SW 1271 (cell line): ENCODE results near the gene C1orf87.
"Not testable (repeated sequence)": the region's sequence is repeated elsewhere in the genome, so short reads cannot be mapped to it uniquely, and the experiment has no call there.

Experiments used
- DNase-seq, 2 experiments: peaks; one replicate each; lab custom pipeline; 2025; lab: John Stamatoyannopoulos, UW

Gene C1orf87

GRCh38 chr1:59994302-59995198 lies 79.0 kb downstream of the C1orf87 start:
- DNase-seq = no peak

GRCh38 chr1:59992040-59992820 lies 81.3 kb downstream of the C1orf87 start:
- DNase-seq = no peak

- DNase-seq = no peak
Observed at GRCh38 chr1:59990470-59990869, 83.1 kb downstream of the C1orf87 start.

- no peak for DNase-seq
Observed at GRCh38 chr1:59986516-59987310, 86.9 kb downstream of the C1orf87 start.

GRCh38 chr1:59985911-59986515 lies 87.6 kb downstream of the C1orf87 start:
- DNase-seq = no peak

GRCh38 chr1:59979666-59980065 lies 93.9 kb downstream of the C1orf87 start:
- DNase-seq = no peak

- no peak for DNase-seq
Observed at GRCh38 chr1:59978511-59978910, 95.1 kb downstream of the C1orf87 start.

- no peak for DNase-seq
Observed at GRCh38 chr1:59978026-59978425, 95.5 kb downstream of the C1orf87 start.

GRCh38 chr1:59977075-59977410 lies 96.5 kb downstream of the C1orf87 start:
- no peak for DNase-seq

- peak in 1 of 2 experiments; percentile 18 for DNase-seq
Observed at GRCh38 chr1:59976194-59977074, 97.1 kb downstream of the C1orf87 start.

- no peak for DNase-seq
Observed at GRCh38 chr1:59973719-59974118, 99.9 kb downstream of the C1orf87 start.

- no peak for DNase-seq
Observed at GRCh38 chr1:59972216-59972927, 101.2 kb downstream of the C1orf87 start.

GRCh38 chr1:59971464-59971911 lies 102.1 kb downstream of the C1orf87 start:
- DNase-seq = peak in 1 of 2 experiments; percentile 47

GRCh38 chr1:59969542-59970175 lies 103.9 kb downstream of the C1orf87 start:
- DNase-seq = not testable (repeated sequence)

GRCh38 chr1:59968746-59969145 lies 104.8 kb downstream of the C1orf87 start:
- DNase-seq = not testable (repeated sequence)

- no peak for DNase-seq
Observed at GRCh38 chr1:59967780-59968179, 105.8 kb downstream of the C1orf87 start.

- DNase-seq = no peak
Observed at GRCh38 chr1:59967141-59967697, 106.4 kb downstream of the C1orf87 start.

- DNase-seq = no peak
Observed at GRCh38 chr1:59952065-59952464, 121.5 kb downstream of the C1orf87 start.

- DNase-seq = no peak
Observed at GRCh38 chr1:59949648-59950047, 123.9 kb downstream of the C1orf87 start.
